DND-41 (cell line): ENCODE measurements around the gene MAP2K1.

Experiments used
- ATAC-seq: fragments of 200-7000 bp; cut with Tn5 transposase; 3 replicates; pipeline ENCODE4 v1.9.1; 2021; ENCODE audit warnings: low read depth; ENCODE audit not compliant: insufficient read depth
- DNase-seq: peaks from one replicate; pipeline ENCODE4 v3.0.0-alpha.2; 2020
- H2AFZ ChIP-seq: 2 replicates; pipeline ENCODE4 v1.6.0; 2012; ENCODE audit warnings: low read depth, low read length
- H3K27ac ChIP-seq: 2 replicates; pipeline ENCODE4 v1.5.1; 2012; ENCODE audit warnings: low read length, inconsistent platforms
- H3K27me3 ChIP-seq: fragments of 200-600 bp; sonication (generic); 2 replicates; pipeline ENCODE4 v1.6.0; 2012; ENCODE audit warnings: low read length, mild to moderate bottlenecking, inconsistent platforms; ENCODE audit not compliant: insufficient read depth, poor library complexity
- H3K36me3 ChIP-seq: 2 replicates; pipeline ENCODE4 v1.5.1; 2012; ENCODE audit warnings: low read length, inconsistent platforms; ENCODE audit not compliant: insufficient read depth
- H3K4me1 ChIP-seq: 2 replicates; pipeline ENCODE4 v1.5.1; 2012; ENCODE audit warnings: mild to moderate bottlenecking, low read length; ENCODE audit not compliant: insufficient read depth
- H3K4me2 ChIP-seq: 2 replicates; pipeline ENCODE4 v1.6.0; 2012; ENCODE audit warnings: mild to moderate bottlenecking, moderate library complexity, low read length, inconsistent platforms; ENCODE audit not compliant: insufficient read depth
- H3K4me3 ChIP-seq, 2 experiments: fragments of 200-600 bp in 1 of 2; shearing (Covaris generic) in 1 of 2; 2 replicates each; pipeline ENCODE4 v1.5.1; 2012 to 2016; ENCODE audit warnings: inconsistent platforms in 2 of 2, low read length in 2 of 2, mild to moderate bottlenecking in 2 of 2, low read depth in 1 of 2, moderate library complexity in 1 of 2
- H3K79me2 ChIP-seq: 2 replicates; pipeline ENCODE4 v1.6.0; 2012; ENCODE audit warnings: low read length, inconsistent platforms; ENCODE audit not compliant: insufficient read depth
- H3K9ac ChIP-seq: 2 replicates; pipeline ENCODE4 v1.6.0; 2012; ENCODE audit warnings: low read depth, mild to moderate bottlenecking, inconsistent platforms, low read length, moderate library complexity
- H3K9me3 ChIP-seq: 2 replicates; pipeline ENCODE4 v1.5.1; 2012; ENCODE audit warnings: low read length, moderate library complexity, mild to moderate bottlenecking, inconsistent platforms; ENCODE audit not compliant: insufficient read depth, severe bottlenecking
- H4K20me1 ChIP-seq: 2 replicates; pipeline ENCODE4 v1.6.0; 2012; ENCODE audit warnings: low read length; ENCODE audit not compliant: insufficient read depth
- EZH2 ChIP-seq: IDR thresholded peaks from 3 replicates; pipeline ENCODE4 v1.6.1; 2012; ENCODE audit warnings: borderline replicate concordance, low read depth, mild to moderate bottlenecking, moderate library complexity, low read length, inconsistent platforms; ENCODE audit not compliant: severe bottlenecking
- TF ChIP-seq, protein P1 (sequence below): IDR thresholded peaks from 2 replicates; pipeline ENCODE4 v1.5.1; 2012; ENCODE audit warnings: borderline replicate concordance, low read length, moderate library complexity, mild to moderate bottlenecking; ENCODE audit not compliant: poor library complexity, severe bottlenecking; ENCODE audit errors: extremely low read depth

The MAP2K1 gene

DNA sequence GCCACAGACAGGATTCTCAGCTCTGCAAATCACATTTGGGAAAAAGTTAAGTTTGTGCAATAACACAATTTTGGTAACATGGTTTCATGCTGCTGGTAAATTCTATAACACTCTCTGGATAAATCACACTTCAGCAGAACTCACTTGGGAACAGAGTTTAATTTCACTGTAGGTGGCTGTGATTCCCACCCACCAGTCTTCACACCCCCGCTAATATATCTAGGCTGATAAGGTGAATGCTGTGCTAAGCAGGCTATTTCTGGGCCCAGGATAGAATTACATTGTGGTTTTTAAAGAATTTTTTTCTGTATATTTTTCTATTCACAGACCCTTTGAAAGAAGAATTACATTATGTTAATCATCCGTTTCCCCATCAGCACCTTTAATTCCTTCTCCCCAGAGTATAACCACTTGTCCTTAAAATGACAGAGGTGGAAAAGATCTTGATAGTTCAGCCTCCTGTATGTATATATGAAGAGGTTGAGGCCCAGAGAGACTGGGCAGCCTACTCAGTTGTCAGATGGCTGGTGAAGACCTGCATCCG lies 22.9 kb downstream of the MAP2K1 start:
- Histone ChIP-seq H3K9me3 (no peaks in the 10 kb centered on the region), H3K36me3 (peaks cover 15% of the 10 kb centered on the region; the same call in 1 of the 2 replicates), H3K4me3 (0 out of 4 replicates have a peak overlapping the region, but pooled peaks of 1 of the 2 experiments have one; percentile 7), H4K20me1 (peaks cover 56% of the 10 kb centered on the region), H3K79me2 (peaks cover 100% of the 10 kb centered on the region), H3K27me3 (no peaks in the 10 kb centered on the region), H3K4me2 (peak overlapping the region; percentile 52), H3K9ac (peak overlapping the region; percentile 3; the same call in 1 of the 2 replicates), H2AFZ (no peak overlapping the region), H3K4me1 (peaks cover 80% of the 10 kb centered on the region), H3K27ac (peak overlapping the region; percentile 74)
- DNase-seq (peak; percentile 33), ATAC-seq (no peak)
- no peak for TF ChIP-seq EZH2
- TF ChIP-seq, protein P1, sequence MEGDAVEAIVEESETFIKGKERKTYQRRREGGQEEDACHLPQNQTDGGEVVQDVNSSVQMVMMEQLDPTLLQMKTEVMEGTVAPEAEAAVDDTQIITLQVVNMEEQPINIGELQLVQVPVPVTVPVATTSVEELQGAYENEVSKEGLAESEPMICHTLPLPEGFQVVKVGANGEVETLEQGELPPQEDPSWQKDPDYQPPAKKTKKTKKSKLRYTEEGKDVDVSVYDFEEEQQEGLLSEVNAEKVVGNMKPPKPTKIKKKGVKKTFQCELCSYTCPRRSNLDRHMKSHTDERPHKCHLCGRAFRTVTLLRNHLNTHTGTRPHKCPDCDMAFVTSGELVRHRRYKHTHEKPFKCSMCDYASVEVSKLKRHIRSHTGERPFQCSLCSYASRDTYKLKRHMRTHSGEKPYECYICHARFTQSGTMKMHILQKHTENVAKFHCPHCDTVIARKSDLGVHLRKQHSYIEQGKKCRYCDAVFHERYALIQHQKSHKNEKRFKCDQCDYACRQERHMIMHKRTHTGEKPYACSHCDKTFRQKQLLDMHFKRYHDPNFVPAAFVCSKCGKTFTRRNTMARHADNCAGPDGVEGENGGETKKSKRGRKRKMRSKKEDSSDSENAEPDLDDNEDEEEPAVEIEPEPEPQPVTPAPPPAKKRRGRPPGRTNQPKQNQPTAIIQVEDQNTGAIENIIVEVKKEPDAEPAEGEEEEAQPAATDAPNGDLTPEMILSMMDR: no peak

DNA sequence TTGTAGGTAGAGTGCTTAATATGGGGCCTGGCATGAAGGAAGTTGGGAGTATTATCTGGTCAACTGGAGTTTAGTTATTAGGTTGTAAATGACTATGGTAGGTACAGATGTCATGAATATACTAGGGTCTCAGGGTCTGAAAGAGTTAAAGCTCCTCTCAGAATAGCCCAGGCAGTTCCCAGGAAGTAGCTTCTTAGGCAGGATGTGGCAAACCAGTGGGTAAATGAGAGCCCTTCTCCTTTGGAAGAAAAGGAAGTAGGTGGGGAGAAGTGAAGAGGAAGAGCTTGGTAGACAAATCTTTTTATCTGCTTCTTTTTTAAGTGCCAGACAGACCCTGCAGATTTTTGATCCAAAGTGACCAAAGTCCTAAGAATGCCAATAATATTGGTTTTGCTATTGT lies 24.5 kb downstream of the MAP2K1 start:
- no peak overlapping the region for H3K9ac ChIP-seq
- peak overlapping the region; percentile 74 for H3K27ac ChIP-seq
- H3K9me3 ChIP-seq: no peaks in the 10 kb centered on the region
- peak overlapping the region; percentile 52 for H3K4me2 ChIP-seq
- no peaks in the 10 kb centered on the region for H3K27me3 ChIP-seq
- H3K36me3 ChIP-seq: peaks cover 15% of the 10 kb centered on the region; the same call in 1 of the 2 replicates
- peaks cover 100% of the 10 kb centered on the region for H3K79me2 ChIP-seq
- TF ChIP-seq, protein P1: no peak
- TF ChIP-seq EZH2: no peak
- peak; percentile 73 for DNase-seq
- H3K4me1 ChIP-seq: peaks cover 64% of the 10 kb centered on the region
- ATAC-seq: peak; percentile 91
- no peak overlapping the region for H2AFZ ChIP-seq
- peaks cover 62% of the 10 kb centered on the region for H4K20me1 ChIP-seq
- H3K4me3 ChIP-seq: peak overlapping the region in 1 of 2 experiments; percentile 35; a peak in 1 of 4 replicates

GRCh38 chr15:66412220-66412619 lies 25.5 kb downstream of the MAP2K1 start:
- H4K20me1 ChIP-seq: peaks cover 60% of the 10 kb centered on the region
- no peak overlapping the region for H2AFZ ChIP-seq
- H3K4me2 ChIP-seq: peak overlapping the region; percentile 52; the same call in 1 of the 2 replicates
- peaks cover 54% of the 10 kb centered on the region for H3K4me1 ChIP-seq
- H3K9me3 ChIP-seq: no peaks in the 10 kb centered on the region
- H3K27ac ChIP-seq: peak overlapping the region; percentile 74
- H3K79me2 ChIP-seq: peaks cover 100% of the 10 kb centered on the region
- DNase-seq: no peak
- peaks cover 15% of the 10 kb centered on the region; the same call in 1 of the 2 replicates for H3K36me3 ChIP-seq
- no peak for ATAC-seq
- no peaks in the 10 kb centered on the region for H3K27me3 ChIP-seq
- H3K4me3 ChIP-seq: no peak overlapping the region
- TF ChIP-seq, protein P1: no peak
- no peak for TF ChIP-seq EZH2
- no peak overlapping the region for H3K9ac ChIP-seq
